Measurements from ENCODE around the gene PHLPP1. TPM values are rescaled to one million over a fixed set of nuclear protein-coding genes. Genes with fewer than 3 reads are reported as not detected.

Gene PHLPP1
- total and polyA plus RNA-seq, 3 experiments from 2014 or later: 0.93 to 14.8 (median 13.5) TPM

DNA sequence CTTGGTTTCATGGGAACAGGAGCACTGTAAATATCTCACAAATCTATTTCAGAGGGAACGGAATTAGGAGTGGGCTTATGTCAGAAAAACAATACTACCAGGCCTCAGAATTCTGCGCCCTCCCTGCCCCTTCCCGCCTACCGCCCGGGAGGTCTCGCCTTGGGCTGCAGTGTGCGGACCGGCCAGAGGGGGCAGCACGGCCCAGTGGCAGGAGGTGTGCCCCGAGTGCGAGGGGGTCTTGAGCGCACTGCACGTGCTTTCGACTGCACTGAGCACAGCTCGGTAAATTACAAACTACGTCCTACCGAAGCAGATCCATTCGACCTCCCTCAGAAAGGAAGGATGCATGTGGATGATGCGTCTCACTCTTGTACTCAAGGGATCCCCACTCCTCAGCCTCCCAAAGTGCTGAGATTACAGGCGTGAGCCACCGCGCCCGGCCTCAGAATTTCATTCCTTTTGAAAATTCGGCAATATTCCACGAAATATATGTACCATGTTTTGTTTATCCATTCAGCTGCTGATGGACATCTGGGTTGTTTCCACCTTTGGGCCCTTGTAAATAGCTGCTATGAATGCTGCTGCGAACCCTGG is 307.2 kb downstream of the PHLPP1 start:
- Mint-ChIP-seq H3K27me3 (peaks cover 0 to 5% of the 10 kb centered on the region in 2 donors), H3K36me3 (peaks cover 0 to 8% (median 5%) of the 10 kb centered on the region in 3 donors), H3K27ac (peak overlapping the region in 1 of 8 donors; percentile 26), H3K4me1 (no peaks in the 10 kb centered on the region), H3K9me3 (peaks cover 0 to 9% (median 6%) of the 10 kb centered on the region in 5 donors), H3K4me3 (no peak overlapping the region)
- ChIA-PET POLR2A (no interaction called here), CTCF (interaction anchor here (1.2 kb wide), 1 partner anchor 417 kb away, joined by 3 read pairs; no protein-coding TSS in a partner anchor)
- Histone ChIP-seq H3K27me3 (ENCODE audit: insufficient read depth, low read length, poor library complexity, severe bottlenecking) (no peaks in the 10 kb centered on the region), H3K4me3 (ENCODE audit: low read length) (no peak overlapping the region), H3K36me3 (ENCODE audit: insufficient read depth, low read length) (no peaks in the 10 kb centered on the region), H3K4me1 (ENCODE audit: insufficient read depth, low read length) (no peaks in the 10 kb centered on the region), H3K9me3 (ENCODE audit: low read length) (no peaks in the 10 kb centered on the region), H3K27ac (ENCODE audit: low read depth, low read length) (no peak overlapping the region)
- DNase-seq: peak in 1 of 5 donors; percentile 3

DNA sequence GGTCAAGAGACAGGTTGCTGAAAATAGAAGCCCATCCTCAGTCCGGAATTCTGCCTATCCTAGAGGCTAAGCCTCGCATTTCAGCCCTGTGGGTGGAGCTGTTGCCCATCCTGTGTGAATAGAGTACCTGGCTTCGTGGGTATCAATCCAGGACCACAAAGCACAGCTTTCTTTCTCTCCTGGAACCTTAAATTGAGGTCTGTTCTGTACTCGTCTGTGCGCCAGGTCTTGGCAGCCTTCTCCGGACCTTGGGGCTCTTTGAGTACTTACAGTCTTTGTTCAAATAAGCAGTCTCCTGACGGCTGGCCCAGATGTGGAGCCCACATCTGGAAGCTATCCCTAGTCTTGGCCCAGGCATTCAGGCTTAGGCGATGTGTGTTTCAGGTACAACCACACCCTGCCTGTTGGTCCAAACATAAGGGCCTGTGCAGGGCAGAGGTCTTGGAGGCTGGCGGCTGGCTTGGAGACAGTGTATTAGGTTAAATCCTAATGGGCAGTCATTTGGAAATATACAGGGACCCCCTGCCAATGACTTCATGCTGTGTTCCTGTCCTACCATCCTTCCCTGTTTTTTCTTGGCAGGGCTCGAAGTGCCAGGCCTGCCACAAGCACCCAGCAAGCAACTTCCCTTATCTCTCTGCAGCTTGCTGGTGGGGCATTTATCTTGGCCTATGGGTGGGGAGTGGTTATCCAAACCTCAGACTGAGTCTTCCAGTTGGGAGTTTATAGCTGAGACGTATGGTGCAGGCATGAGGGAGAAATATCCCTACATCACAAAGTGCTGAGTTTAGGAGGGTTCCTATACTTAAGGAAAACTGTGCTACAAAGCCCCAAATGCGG is 310.1 kb downstream of the PHLPP1 start:
- no peaks in the 10 kb centered on the region for H3K36me3 Mint-ChIP-seq
- Histone ChIP-seq H3K36me3 (ENCODE audit: insufficient read depth, low read length) (no peaks in the 10 kb centered on the region), H3K4me1 (ENCODE audit: insufficient read depth, low read length) (no peaks in the 10 kb centered on the region), H3K27ac (ENCODE audit: low read depth, low read length) (no peak overlapping the region), H3K27me3 (ENCODE audit: insufficient read depth, low read length, poor library complexity, severe bottlenecking) (no peaks in the 10 kb centered on the region), H3K9me3 (ENCODE audit: low read length) (no peaks in the 10 kb centered on the region), H3K4me3 (ENCODE audit: low read length) (no peak overlapping the region)
- ChIA-PET POLR2A (no interaction called here), CTCF (interaction anchor here (1.5 to 3.7 kb wide), 3 partner anchors 9 to 414 kb away, joined by 4 to 16 read pairs (median 7); no protein-coding TSS in a partner anchor)
- peaks cover 0 to 1% (median 0%) of the 10 kb centered on the region in 5 donors for H3K9me3 Mint-ChIP-seq
- no peaks in the 10 kb centered on the region for H3K4me1 Mint-ChIP-seq
- H3K27me3 Mint-ChIP-seq: peaks cover 1 to 3% of the 10 kb centered on the region in 2 donors
- no peak for DNase-seq
- H3K4me3 Mint-ChIP-seq: no peak overlapping the region
- H3K27ac Mint-ChIP-seq: no peak overlapping the region

DNA sequence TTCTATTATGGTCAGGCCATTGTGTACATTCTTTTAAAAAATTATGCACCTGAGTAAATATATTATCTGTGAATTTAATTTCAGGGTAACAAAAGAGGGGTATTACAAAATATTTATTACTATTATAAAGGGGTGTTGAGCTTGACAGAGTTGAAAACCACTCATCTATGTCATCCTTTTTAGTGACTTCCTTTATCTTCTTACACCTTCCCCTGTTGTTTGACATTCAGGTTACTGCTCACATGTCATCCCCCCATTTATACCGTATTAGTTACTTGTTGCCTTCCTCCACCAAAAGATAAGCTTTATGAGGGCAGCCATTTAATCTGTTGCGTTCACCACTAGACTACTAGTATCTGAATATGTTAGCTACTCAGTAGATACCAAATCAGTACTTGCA is 313.0 kb downstream of the PHLPP1 start:
- H3K36me3 ChIP-seq (ENCODE audit: insufficient read depth, low read length): no peaks in the 10 kb centered on the region
- ChIA-PET CTCF (no interaction called here), POLR2A (no interaction called here)
- Mint-ChIP-seq H3K9me3 (peaks cover 0 to 1% (median 0%) of the 10 kb centered on the region in 5 donors), H3K4me3 (no peak overlapping the region), H3K27me3 (peaks cover 2 to 4% of the 10 kb centered on the region in 2 donors), H3K4me1 (no peaks in the 10 kb centered on the region), H3K36me3 (no peaks in the 10 kb centered on the region), H3K27ac (no peak overlapping the region)
- DNase-seq: no peak
- H3K27me3 ChIP-seq (ENCODE audit: insufficient read depth, low read length, poor library complexity, severe bottlenecking): no peaks in the 10 kb centered on the region
- H3K4me3 ChIP-seq (ENCODE audit: low read length): no peak overlapping the region
- no peaks in the 10 kb centered on the region for H3K4me1 ChIP-seq (ENCODE audit: insufficient read depth, low read length)
- H3K9me3 ChIP-seq (ENCODE audit: low read length): no peaks in the 10 kb centered on the region
- no peak overlapping the region for H3K27ac ChIP-seq (ENCODE audit: low read depth, low read length)

Other genes with a start within 250 kb of the PHLPP1 start
- 10 to 100 TPM; 36.4 to 37.9 TPM for gene ZCCHC2, start 192.5 kb upstream of the PHLPP1 start, total RNA-seq
- 2.9 TPM for gene ZCCHC2, start 192.5 kb upstream of the PHLPP1 start, polyA plus RNA-seq